Measurements from ENCODE around the gene ARSK. TPM values are rescaled to one million over a fixed set of nuclear protein-coding genes. Genes with fewer than 3 reads are reported as not detected.

The ARSK gene
- total RNA-seq, 4 donors from 2014 or later = 4.1 to 28.2 (median 12.9) TPM

DNA sequence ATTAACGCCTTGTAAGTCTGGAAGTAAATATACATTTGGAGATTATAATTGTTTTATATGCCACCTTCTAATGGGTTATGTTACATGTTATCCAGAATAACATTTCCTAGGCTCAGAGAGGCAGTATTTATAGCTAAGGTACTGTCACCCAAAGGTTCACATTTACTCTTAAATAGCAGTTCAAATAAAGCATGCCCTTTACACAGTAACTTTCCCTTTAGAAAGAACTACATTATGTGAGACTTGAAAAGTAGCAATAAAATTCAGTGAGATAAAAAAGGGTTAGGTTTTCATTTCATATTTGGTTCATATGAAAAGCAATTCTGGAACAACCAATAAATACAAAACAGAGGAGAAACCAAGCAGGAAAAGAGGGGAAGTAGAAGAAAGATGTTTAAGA lies 35.2 kb upstream of the ARSK start:
- intact Hi-C loops (cut with DNase I; ENCODE audit: low total_unique reads) = no loop called here
- no peak for DNase-seq
- peaks cover 0 to 3% of the 10 kb centered on the region in 2 donors for H3K36me3 ChIP-seq
- no peaks in the 10 kb centered on the region for H3K9me3 ChIP-seq
- no peak overlapping the region for H3K27ac ChIP-seq
- H3K27me3 ChIP-seq = no peaks in the 10 kb centered on the region
- no peaks in the 10 kb centered on the region for H3K4me1 ChIP-seq
- H3K4me3 ChIP-seq = no peak overlapping the region
- TF ChIP-seq CTCF (IDR thresholded peaks at IDR 0.05) = no peak
- TF ChIP-seq POLR2A (IDR thresholded peaks at IDR 0.05) = no peak

GRCh38 chr5:95520206-95520605 lies 34.7 kb upstream of the ARSK start:
- no peak overlapping the region for H3K27ac ChIP-seq
- no peaks in the 10 kb centered on the region for H3K27me3 ChIP-seq
- peaks cover 0 to 3% of the 10 kb centered on the region in 2 donors for H3K36me3 ChIP-seq
- no peak overlapping the region for H3K4me3 ChIP-seq
- H3K9me3 ChIP-seq = no peaks in the 10 kb centered on the region
- TF ChIP-seq POLR2A (IDR thresholded peaks at IDR 0.05) = no peak
- no peak for TF ChIP-seq CTCF (IDR thresholded peaks at IDR 0.05)
- intact Hi-C loops (cut with DNase I; ENCODE audit: low total_unique reads) = no loop called here
- H3K4me1 ChIP-seq = no peaks in the 10 kb centered on the region
- no peak for DNase-seq

GRCh38 chr5:95524423-95524822 lies 30.5 kb upstream of the ARSK start:
- intact Hi-C loops (cut with DNase I; ENCODE audit: low total_unique reads) = no loop called here
- no peak for DNase-seq
- H3K4me1 ChIP-seq = no peaks in the 10 kb centered on the region
- no peak for TF ChIP-seq POLR2A (IDR thresholded peaks at IDR 0.05)
- TF ChIP-seq CTCF (IDR thresholded peaks at IDR 0.05) = no peak
- no peak overlapping the region for H3K4me3 ChIP-seq
- H3K27ac ChIP-seq = no peak overlapping the region
- no peaks in the 10 kb centered on the region for H3K27me3 ChIP-seq
- H3K9me3 ChIP-seq = no peaks in the 10 kb centered on the region
- peaks cover 0 to 3% of the 10 kb centered on the region in 2 donors for H3K36me3 ChIP-seq

GRCh38 chr5:95526871-95527270 lies 28.0 kb upstream of the ARSK start:
- H3K27me3 ChIP-seq = no peaks in the 10 kb centered on the region
- H3K4me1 ChIP-seq = no peaks in the 10 kb centered on the region
- no peak for TF ChIP-seq CTCF (IDR thresholded peaks at IDR 0.05)
- TF ChIP-seq POLR2A (IDR thresholded peaks at IDR 0.05) = no peak
- intact Hi-C loops (cut with DNase I; ENCODE audit: low total_unique reads) = no loop called here
- peaks cover 0 to 3% of the 10 kb centered on the region in 2 donors for H3K36me3 ChIP-seq
- H3K4me3 ChIP-seq = no peak overlapping the region
- DNase-seq = no peak
- no peak overlapping the region for H3K27ac ChIP-seq
- no peaks in the 10 kb centered on the region for H3K9me3 ChIP-seq

DNA sequence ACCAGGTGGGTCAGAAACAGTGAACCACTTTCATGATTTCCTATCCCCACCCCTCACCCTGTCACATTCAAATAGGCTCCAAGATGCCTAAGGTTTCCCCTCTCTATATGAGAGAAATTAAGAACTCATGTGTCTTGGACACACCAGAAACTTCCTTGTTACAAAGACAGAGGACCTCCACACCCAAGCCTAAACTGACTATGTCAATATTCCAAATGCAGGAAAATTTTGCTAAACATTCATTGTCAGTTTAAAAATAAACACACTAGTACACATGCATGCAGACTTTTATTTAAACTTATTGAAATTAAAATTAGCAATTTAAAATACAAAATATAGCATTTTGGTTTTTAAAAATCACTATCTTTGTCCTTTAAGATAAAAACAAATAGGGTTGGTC lies 26.3 kb upstream of the ARSK start:
- Histone ChIP-seq H3K4me1 (no peaks in the 10 kb centered on the region), H3K27ac (no peak overlapping the region), H3K4me3 (no peak overlapping the region), H3K9me3 (no peaks in the 10 kb centered on the region), H3K27me3 (no peaks in the 10 kb centered on the region), H3K36me3 (no peaks in the 10 kb centered on the region)
- no peak for DNase-seq
- TF ChIP-seq CTCF (IDR thresholded peaks at IDR 0.05) (no peak), POLR2A (IDR thresholded peaks at IDR 0.05) (no peak)
- intact Hi-C loops (cut with DNase I; ENCODE audit: low total_unique reads) = no loop called here

Measured in uterus (tissue), 4 donors.